GM21529 (cell line): ENCODE measurements around the gene SLC41A3.

Experiments used
- ATAC-seq: cut with Tn5 transposase; IDR thresholded peaks from one replicate; pipeline ENCODE4 v1.9.1; 2021; ENCODE audit not compliant: unreplicated experiment

The SLC41A3 gene

GRCh38 chr3:126083913-126084767 lies at the start of gene SLC41A3:
Gene SLC41A3, minus strand, starts transcription at chr3:126084124. Its CDS starts 15,905 bp downstream, at chr3:126068219.
- ATAC-seq = peak; percentile 94

DNA sequence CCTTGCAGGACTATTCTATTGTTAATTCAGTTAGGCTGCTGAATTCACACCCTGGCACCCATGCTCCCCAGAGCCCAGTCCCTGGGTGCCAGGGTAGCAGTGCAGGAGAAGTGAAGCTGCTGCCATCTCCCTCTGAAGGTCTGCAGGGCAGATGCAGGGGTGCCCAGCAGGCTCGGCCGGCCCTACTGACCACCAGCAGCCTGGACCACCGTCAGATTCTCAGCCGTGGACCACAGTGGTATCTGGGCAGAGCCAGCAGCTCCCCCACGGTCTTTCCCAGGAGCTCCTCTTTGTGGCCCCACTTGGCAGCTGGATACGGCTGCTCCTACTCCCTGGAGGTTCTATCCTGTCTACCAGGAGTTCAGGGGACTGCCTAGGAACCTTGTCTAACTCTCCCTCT lies 49.7 kb upstream of the SLC41A3 start:
- no peak for ATAC-seq

DNA sequence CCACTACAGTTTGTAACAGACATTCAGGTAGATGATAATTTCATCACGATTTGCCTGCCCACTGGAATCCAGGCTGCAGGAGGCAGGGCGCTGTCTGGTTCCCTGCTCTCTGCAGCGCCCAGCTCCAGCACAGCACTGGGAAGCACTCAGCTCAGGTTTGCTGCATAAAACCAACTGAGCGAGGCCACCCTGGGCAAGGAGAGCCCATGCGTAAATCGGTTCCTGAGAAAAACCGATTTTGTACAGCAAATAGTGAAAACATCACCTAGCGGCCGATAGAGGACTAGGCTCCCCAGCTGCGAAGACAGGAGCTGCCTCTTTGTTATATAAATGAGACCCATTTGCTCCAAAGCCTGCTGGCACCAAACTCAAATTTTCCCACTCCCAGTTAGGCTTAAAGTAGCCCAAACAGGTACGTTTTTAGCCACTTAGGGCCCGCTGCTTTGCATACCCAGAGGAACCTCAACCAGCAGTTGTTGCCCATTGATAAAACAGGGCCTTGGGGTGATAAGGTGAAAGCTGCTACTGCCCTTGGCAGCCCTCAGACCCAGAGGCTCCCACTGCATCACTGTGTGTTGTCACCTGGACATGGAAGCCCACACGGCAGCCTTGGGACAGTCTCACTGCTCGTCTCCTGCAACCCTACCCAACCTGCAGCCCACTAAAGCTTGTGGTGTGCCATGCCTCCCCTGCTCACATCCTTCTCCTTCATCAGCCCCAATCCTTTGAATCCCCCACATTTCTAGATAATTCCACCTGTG lies 49.0 kb upstream of the SLC41A3 start:
- ATAC-seq = no peak

GRCh38 chr3:126131881-126132750 lies 48.2 kb upstream of the SLC41A3 start:
- no peak for ATAC-seq

DNA sequence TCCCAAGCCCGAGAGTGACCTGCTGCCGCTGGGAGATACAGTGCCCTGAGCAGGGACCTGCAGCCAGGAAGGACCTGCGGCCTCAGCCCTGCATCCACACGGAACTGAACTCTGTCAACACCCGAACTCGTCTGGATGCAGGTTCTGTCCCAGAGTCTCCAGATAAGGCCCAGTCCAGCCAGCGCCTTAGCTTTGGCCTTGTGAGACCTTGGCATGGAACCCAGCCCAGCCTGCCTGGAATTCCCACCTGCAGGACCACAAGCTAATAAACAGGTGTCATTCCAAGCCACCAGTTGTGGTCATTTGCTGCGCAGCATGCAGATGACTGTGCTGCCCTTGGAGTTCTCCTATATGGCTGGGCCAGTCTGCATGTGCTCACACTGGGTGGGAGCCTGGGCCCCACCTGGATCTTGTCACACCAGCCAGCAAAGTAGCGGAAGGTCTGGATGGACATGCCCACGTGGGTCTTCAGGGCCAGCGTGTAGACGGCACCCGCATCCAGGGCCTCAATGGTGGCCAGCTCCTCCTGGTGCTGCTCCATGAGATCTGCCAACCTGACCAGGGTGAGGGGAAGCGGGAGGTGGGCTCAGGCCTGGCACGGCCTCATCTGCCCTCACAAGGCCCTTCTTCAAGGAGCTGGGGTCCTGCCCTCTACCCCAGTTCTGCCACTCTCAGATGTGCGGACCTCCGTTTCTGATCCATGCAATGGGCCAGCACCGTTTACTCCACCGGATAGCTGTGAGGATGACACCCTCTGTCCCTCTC lies 47.2 kb upstream of the SLC41A3 start:
- no peak for ATAC-seq

GRCh38 chr3:126130081-126130855 lies 46.3 kb upstream of the SLC41A3 start:
- no peak for ATAC-seq

DNA sequence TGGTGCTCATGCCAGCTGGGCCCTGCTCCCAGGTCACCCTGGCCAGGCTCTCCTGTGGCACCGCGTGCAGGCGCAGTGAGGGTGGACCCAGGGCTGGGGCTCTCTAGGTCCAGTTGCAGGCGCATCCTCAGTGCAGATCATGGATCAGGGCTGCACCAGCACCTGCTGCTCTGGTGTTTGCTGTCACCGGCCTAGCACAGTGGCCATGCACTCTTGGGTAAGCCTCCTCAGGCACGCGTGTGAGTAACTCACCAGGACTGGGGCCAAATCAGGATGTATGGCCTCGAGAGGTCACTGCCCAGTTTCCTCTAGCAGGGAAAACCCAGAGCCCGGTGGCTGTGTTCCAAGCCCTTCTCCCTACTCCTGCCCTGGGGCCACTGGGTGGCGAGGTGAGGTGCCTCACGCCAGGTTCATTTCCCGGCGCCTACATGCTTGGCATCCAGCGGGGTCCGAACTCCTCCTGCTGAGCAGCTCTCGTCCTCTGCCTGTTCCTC lies 45.5 kb upstream of the SLC41A3 start:
- no peak for ATAC-seq

DNA sequence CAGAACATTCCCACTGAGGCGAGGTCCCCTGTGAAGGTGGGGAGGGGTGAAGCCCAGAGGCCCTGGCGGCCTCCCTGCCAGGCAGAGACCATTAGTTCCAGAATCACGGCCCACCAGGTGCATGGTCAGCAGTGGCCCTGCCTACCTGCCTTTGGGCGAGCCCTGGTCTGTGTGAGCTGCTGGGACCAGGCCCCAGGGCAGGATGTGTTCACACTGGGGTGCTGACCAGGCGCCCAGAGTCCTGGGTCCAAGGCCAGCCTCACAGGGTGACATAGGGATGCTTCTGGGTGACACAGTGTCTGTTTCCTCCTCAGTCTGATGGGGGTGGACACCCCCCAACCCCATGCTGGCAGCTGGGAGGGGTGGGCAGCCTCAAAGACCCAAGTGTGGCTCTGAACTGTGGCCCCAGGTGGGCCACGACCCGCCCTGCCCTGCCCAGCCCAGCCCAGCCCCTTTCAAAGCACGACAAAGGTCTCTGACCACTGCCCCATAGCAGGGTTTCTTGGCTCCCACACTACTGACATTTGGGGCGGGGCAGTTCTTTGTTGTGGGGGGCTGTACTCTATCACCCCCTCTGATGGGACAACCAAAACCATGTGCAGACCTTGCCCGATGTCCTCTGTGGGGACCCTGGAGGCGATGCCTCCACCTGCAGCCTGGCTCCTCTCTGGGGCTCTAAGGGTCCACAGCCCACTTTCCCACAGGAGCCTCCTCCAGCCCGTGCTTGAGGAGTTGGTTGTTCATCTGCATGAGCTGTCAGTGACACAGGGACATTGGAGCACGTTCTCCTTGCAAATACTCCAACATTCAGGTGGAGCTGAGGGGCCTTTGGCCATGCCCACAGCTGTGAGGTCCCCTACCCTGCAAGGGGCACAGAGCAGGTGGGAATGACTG lies 44.8 kb upstream of the SLC41A3 start:
- ATAC-seq = no peak

DNA sequence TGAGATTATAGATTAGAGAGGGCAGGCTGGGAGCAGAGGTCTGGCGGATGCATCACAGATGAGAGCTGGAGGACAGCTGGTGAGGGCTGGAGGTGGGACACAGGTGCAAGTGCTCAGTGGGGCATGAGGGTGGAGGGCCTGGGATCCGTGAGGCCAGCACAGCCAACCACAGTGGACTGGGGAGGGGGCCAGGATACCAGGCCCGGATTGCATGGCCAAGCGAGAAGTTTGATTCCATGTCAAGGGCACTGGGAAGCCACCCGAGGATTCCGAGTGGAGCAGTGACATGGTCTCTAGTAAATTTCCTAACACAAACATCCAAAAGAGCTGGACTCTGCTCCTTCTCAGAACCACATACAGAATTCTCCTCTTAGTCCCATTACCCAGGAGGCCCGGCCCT lies 44.0 kb upstream of the SLC41A3 start:
- no peak for ATAC-seq

DNA sequence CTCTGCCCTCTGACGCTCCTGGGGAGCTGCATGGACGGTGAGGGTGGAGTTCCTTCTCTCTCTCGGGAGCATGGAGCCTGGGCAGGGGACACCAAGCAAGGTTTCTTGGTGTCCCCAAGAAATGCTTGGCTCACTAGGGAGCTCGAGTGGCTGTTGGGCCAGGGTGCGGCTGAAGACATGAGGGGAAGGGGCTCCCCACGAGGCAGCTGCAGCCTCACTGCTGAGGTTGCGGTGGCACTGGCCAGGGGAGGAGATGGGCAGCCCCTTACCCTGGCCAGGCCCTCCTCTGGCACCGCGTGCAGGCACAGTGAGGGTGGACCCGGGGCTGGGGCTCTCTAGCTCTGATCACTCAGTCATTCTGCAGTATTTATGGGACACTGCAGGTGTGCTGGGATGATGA lies 43.5 kb upstream of the SLC41A3 start:
- ATAC-seq = no peak

DNA sequence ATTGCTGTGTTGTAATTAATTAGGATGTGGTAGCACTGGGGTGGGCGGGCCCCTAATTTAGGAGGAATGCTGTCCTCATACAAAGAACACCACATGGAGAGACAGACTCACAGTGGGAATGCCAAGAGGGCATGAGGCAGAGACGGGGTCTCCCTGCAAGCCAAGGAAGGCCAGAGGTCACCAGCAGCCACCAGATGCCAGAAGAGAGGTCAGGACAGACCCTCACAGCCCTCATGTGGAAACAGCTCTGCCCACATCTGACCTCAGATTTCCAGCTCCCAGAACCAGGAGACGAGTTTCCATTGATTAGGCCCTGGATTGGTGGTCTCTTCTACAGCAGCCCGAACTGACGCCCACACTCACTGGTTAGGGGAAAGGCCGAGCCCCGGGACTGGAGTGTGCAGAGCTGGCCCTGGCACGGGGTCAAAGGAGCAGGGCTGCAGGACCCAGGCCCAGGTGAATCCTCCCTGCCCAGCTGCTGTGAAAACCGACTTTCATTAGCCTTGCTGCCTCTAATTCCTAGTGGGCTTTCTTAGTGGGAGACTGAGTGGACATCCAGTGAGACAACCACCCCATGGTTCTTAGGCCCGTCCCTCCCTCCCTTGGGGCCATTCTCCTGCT lies 43.0 kb upstream of the SLC41A3 start:
- ATAC-seq = no peak

DNA sequence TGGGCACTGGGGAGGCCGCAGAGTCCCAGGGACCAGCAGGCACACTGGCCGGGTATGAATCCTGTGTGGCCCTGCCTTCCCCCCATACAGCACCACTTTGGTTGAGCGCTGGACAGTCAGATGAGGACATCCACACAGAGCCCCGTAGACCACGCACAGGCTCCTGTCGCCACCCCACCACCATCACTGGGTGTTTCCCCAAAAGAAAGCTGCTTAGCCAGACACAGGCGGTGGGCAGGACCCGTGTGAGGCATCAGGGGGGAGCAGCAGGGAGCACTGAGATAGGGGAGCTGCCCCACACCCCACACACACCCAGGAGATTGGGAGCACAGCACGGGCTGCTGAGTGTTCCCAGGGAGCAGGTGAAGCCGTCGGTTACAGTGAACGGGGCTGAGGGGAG lies 42.4 kb upstream of the SLC41A3 start:
- no peak for ATAC-seq

GRCh38 chr3:126125781-126126251 lies 41.9 kb upstream of the SLC41A3 start:
- no peak for ATAC-seq

- no peak for ATAC-seq
These were observed 41.4 kb upstream of the SLC41A3 start for GRCh38 chr3:126125341-126125740.

DNA sequence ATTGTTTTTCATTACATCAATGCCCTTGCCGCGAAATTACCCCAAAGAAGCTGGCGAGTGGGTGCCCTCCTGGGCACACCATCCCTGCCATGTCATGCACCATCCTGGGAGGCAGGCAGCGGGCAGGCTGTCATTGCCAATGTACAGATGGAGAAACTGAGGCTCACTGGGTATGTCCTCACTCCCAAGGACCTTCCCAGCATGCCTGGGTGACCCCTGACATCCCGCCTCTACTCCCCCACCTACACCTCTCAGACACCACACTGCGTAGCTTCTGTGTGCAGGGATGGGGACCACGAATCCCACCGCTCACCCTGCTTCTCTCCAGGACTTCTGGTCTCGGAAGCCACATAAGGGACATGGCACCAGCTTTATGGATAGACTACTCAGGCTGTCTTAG lies 41.0 kb upstream of the SLC41A3 start:
- no peak for ATAC-seq

- no peak for ATAC-seq
These were observed 40.4 kb upstream of the SLC41A3 start for GRCh38 chr3:126124148-126124868.

DNA sequence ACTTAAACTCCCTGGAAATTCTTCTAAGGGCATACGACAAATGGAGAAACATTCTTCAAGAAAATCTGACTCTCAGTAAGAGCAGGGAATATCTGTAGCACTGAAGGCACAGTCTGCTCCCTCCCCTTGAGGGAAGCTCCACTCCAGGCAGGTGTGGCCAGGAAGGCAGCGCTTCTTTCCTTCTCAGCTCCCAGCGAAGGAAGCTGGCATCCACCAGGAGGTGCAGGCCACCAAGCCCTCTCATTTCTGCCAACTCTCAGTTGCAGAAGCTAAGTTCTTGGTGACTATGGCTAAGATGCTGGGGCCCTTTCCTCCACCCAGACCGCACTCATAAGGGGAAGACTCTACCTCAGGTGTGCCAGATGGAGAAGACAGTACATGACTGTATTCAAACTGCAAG lies 37.7 kb upstream of the SLC41A3 start:
- no peak for ATAC-seq
